ENCODE results near the gene TOP2A. TPM values are rescaled to one million over a fixed set of nuclear protein-coding genes. Genes with fewer than 3 reads are reported as not detected.

TOP2A gene
- total RNA-seq, 1 experiment from 2014 or later: 230 TPM

DNA sequence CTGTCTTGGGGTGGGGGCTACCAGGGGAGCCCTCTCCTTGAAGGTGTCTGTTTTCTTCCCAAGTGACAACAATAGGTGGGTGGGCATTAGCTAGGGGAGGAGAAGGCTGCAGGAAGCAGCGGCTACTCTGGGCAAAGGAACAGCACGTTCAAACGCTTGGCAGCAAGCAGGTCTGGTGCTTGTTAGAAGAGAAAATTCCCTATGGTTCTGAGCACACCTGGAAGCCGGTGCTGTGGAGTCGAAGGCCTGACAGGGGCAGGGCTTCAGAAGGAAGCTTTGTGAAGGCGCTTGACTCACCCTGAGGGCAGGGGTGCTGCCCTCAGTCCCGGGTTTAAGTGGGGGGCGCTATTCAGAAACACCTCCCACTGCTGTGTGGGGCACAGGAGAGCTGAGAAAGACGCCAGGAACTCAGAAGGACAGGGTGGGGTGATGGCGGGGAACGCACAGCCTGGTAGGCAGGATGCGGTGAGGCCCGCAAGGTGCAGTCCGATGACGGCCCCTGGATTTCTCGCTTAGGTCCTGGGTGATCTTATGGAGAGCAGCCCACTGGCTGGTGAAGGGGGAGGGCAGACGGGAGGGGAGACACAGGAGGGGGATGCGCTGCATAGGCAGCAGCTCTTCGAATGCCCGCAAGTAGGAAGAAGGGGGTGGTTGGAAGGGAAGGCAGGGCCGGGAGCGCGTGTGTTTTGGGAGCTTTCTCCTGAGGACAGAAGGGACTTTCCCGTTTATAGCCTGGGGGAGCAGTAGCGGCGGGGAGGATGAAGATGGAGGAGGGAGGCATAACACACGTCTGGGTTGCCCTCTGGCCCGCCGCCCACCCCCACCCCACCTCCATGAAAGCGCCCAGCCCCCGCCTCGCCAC, 56.4 kb downstream of the TOP2A start:
- Histone ChIP-seq H4K91ac (ENCODE audit: insufficient read length, low read depth, low read length) (no peak overlapping the region), H3K4me2 (ENCODE audit: insufficient read depth, insufficient read length, low read length) (no peak overlapping the region), H2BK20ac (ENCODE audit: low read depth, low read length, poor library complexity, severe bottlenecking) (no peak overlapping the region), H3K14ac (ENCODE audit: insufficient read depth, low read length) (no peak overlapping the region), H3K9ac (ENCODE audit: extremely low read depth, insufficient read length, low read length) (no peak overlapping the region), H2BK120ac (ENCODE audit: low read depth, low read length, poor library complexity, severe bottlenecking) (no peak overlapping the region), H3K79me1 (ENCODE audit: insufficient read depth, low read depth, low read length, poor library complexity, severe bottlenecking) (no peaks in the 10 kb centered on the region), H3K18ac (ENCODE audit: insufficient read length, low read depth, low read length) (no peak overlapping the region), H3K27me3 (ENCODE audit: insufficient read depth, low read length) (peaks cover 9% of the 10 kb centered on the region; the same call in 1 of the 2 replicates), H4K20me1 (ENCODE audit: control insufficient read depth, insufficient read depth, insufficient read length) (no peaks in the 10 kb centered on the region), H3K23ac (ENCODE audit: insufficient read length, low read depth, low read length) (no peak overlapping the region), H4K8ac (replicated peaks; ENCODE audit: insufficient read length, low read depth, low read length) (no peak overlapping the region), H3K23me2 (ENCODE audit: insufficient read length, low read depth, low read length, poor library complexity, severe bottlenecking) (peaks cover 10% of the 10 kb centered on the region), H2BK12ac (ENCODE audit: insufficient read length, low read depth, low read length) (no peak overlapping the region), H3K56ac (ENCODE audit: insufficient read length, low read depth, low read length) (no peak overlapping the region), H3K79me2 (ENCODE audit: insufficient read depth, low read length) (no peaks in the 10 kb centered on the region), H3K27ac (ENCODE audit: insufficient read length, low read depth, low read length) (no peak overlapping the region), H3K9me3 (ENCODE audit: control insufficient read depth, low read depth, low read length) (no peaks in the 10 kb centered on the region), H2AK5ac (ENCODE audit: insufficient read length, low read length) (no peak overlapping the region), H3K4ac (ENCODE audit: low read depth, low read length) (no peak overlapping the region), H4K5ac (ENCODE audit: insufficient read length, low read depth, low read length) (no peak overlapping the region), H3K4me1 (ENCODE audit: insufficient read depth, low read length) (peaks cover 3% of the 10 kb centered on the region), H2AFZ (ENCODE audit: low read length) (no peak overlapping the region), H2BK15ac (ENCODE audit: low read depth, low read length) (no peak overlapping the region), H3T11ph (ENCODE audit: low read length) (no peak overlapping the region), H2BK5ac (ENCODE audit: insufficient read length, low read length) (no peak overlapping the region)
- DNase-seq: no peak
- no CpG with 5 or more reads among the region's 32 CpGs for WGBS (ENCODE audit: extremely low coverage, insufficient read length, low lambda C conversion rate)
- H3K4me1 Mint-ChIP-seq: peaks cover 24 to 35% of the 10 kb centered on the region in 2 experiments
- H3K36me3 Mint-ChIP-seq (ENCODE audit: insufficient read depth in 1 of 3, low read depth in 3 of 3): no peaks in the 10 kb centered on the region
- peak overlapping the region in 1 of 3 experiments; percentile 66; a peak in 1 of 7 replicates for H3K27ac Mint-ChIP-seq
- H3K4me3 Mint-ChIP-seq: peak overlapping the region in 1 of 2 experiments; percentile 66; a peak in 2 of 5 replicates
- H3K9me3 Mint-ChIP-seq: no peaks in the 10 kb centered on the region
- peaks cover 44% of the 10 kb centered on the region for H3K27me3 Mint-ChIP-seq (ENCODE audit: low read depth)
- no peak for TF ChIP-seq CTCF (conservative IDR thresholded peaks at IDR 0.05)
